Neural cell (in vitro differentiated cells): ENCODE data around the gene SLC25A21.

Experiments
- RAD21 ChIP-seq: fragments of 450-650 bp; conservative IDR thresholded peaks from 2 replicates; pipeline ENCODE4 v1.6.1; 2014; ENCODE audit warnings: antibody characterized with exemption, mild to moderate bottlenecking, moderate library complexity
- TF ChIP-seq, protein P1 (sequence below): IDR thresholded peaks from 2 replicates; pipeline ENCODE4 v1.6.1; 2012; ENCODE audit warnings: borderline replicate concordance

DNA sequence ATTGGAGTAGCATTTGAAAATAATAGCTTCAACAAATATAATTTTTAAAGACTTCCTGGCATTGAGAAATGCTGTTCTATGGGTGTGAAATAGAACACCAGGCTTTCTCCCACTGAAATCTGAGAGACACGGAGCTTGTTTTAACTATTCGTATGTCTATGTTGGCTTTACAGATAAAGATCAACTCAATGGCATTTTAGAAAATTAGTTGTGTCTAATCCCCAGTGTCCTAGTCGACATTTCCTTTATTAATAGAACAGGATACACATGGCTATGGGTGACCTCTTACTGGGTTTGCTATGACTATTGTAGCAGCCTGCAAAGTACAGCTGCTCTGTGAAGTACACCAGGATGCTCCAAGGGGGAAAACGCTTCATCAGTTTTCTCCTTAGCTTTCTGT is 159.3 kb downstream of the SLC25A21 start:
- no peak for TF ChIP-seq RAD21
- TF ChIP-seq, protein P1, sequence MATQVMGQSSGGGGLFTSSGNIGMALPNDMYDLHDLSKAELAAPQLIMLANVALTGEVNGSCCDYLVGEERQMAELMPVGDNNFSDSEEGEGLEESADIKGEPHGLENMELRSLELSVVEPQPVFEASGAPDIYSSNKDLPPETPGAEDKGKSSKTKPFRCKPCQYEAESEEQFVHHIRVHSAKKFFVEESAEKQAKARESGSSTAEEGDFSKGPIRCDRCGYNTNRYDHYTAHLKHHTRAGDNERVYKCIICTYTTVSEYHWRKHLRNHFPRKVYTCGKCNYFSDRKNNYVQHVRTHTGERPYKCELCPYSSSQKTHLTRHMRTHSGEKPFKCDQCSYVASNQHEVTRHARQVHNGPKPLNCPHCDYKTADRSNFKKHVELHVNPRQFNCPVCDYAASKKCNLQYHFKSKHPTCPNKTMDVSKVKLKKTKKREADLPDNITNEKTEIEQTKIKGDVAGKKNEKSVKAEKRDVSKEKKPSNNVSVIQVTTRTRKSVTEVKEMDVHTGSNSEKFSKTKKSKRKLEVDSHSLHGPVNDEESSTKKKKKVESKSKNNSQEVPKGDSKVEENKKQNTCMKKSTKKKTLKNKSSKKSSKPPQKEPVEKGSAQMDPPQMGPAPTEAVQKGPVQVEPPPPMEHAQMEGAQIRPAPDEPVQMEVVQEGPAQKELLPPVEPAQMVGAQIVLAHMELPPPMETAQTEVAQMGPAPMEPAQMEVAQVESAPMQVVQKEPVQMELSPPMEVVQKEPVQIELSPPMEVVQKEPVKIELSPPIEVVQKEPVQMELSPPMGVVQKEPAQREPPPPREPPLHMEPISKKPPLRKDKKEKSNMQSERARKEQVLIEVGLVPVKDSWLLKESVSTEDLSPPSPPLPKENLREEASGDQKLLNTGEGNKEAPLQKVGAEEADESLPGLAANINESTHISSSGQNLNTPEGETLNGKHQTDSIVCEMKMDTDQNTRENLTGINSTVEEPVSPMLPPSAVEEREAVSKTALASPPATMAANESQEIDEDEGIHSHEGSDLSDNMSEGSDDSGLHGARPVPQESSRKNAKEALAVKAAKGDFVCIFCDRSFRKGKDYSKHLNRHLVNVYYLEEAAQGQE = no peak
